ENCODE results near the gene EPB41L5.

Gene EPB41L5

GRCh38 chr2:120224735-120225548 lies 212.1 kb downstream of the EPB41L5 start:
- DNase-seq (ENCODE audit: low read depth in 2 of 2) = no peak

GRCh38 chr2:120225549-120226065 lies 212.7 kb downstream of the EPB41L5 start:
- DNase-seq (ENCODE audit: low read depth in 2 of 2) = no peak

- no peak for DNase-seq (ENCODE audit: low read depth in 2 of 2)
These were observed 213.4 kb downstream of the EPB41L5 start for GRCh38 chr2:120226316-120226715.

GRCh38 chr2:120227111-120227991 lies 214.5 kb downstream of the EPB41L5 start:
- peak in 1 of 2 donors; percentile 18 for DNase-seq (ENCODE audit: low read depth in 2 of 2)

DNA sequence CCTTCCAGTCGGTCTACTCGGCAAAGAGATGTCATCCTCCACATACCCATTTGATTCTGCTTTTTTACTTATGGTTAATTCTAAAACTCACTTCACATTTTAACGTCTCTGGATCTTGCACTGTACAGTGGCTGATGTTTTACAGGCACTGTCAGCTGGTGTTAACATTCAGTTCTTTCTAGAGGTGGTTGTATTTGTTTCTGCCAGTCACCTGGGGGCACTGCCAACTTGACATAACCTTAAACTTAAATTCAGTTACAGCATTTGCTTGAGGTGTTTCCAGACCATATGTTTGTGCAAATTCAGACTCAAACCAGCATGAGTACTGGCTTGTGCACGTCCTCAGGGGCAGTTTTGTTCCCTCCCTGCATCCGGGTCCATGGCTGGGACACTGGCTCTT lies 215.6 kb downstream of the EPB41L5 start:
- DNase-seq (ENCODE audit: low read depth in 2 of 2) = no peak
